Left lung (tissue), 10 donors: ENCODE measurements around the gene SUSD2. TPM values are rescaled to one million over a fixed set of nuclear protein-coding genes. Genes with fewer than 3 reads are reported as not detected.

Experiments used
- ATAC-seq: fragments of 200-7000 bp; cut with Tn5 transposase; one replicate; pipeline ENCODE4 v1.9.1; 2020; ENCODE audit warnings: moderate library complexity
- DNase-seq, 4 donors: peaks; one replicate each; pipeline ENCODE4 v3.0.0-alpha.2; 2013 to 2020
- H3K27ac ChIP-seq, 2 donors: fragments of 200-600 bp; sonication (generic) in 1 of 2; one replicate each; pipeline versions ENCODE4 v1.5.0 to v1.8.0; 2020 to 2021
- H3K27me3 ChIP-seq, 2 donors: fragments of 200-600 bp; sonication (generic) in 1 of 2; one replicate each; pipeline versions ENCODE4 v1.5.0 to v1.8.0; 2020 to 2021
- H3K36me3 ChIP-seq, 2 donors: fragments of 200-600 bp; sonication (generic) in 1 of 2; one replicate each; pipeline versions ENCODE4 v1.5.0 to v1.8.0; 2020 to 2021
- H3K4me1 ChIP-seq, 2 donors: fragments of 200-600 bp; one replicate each; pipeline ENCODE4 v1.8.0; 2021
- H3K4me3 ChIP-seq, 2 donors: fragments of 200-600 bp; sonication (generic) in 1 of 2; one replicate each; pipeline versions ENCODE4 v1.5.0 to v1.8.0; 2020 to 2021; ENCODE audit warnings: mild to moderate bottlenecking in 1 of 2
- H3K9me3 ChIP-seq, 2 donors: fragments of 200-600 bp; sonication (generic) in 1 of 2; one replicate each; pipeline versions ENCODE4 v1.5.0 to v1.8.0; 2020 to 2021
- CTCF ChIP-seq, 2 donors: fragments of 200-600 bp; sonication (generic) in 1 of 2; IDR thresholded peaks; one replicate each; pipeline versions ENCODE4 v1.5.0 to v1.8.0; 2021; ENCODE audit warnings: antibody characterized with exemption in 2 of 2
- intact Hi-C, 2 donors: fragments of 100-400 bp; cut with DNase I; formaldehyde crosslinking; loops; one replicate each; pipeline versions ENCODE4 v1.11.2 to v1.14.2; 2022
- polyA plus RNA-seq, 6 donors: library from polyadenylated mRNA; unstranded; fragments of 120-200 nt; gene quantifications; one replicate each; pipeline ENCODE4 v1.2.1, GENCODE V29; 2013; ENCODE audit not compliant: insufficient read length in 6 of 6
- total RNA-seq, 2 donors: library from RNA; stranded (reverse); fragmentation: NEBNext Ultra II Directional; extraction: Animal tissue kit (Norgen Biotek cat#: 25700); gene quantifications; one replicate each; pipeline ENCODE4 v1.2.1, GENCODE V29; 2021
- donor health status: DM: no; HTN: yes; CAD: no.
- donor health status: DM: no; HTN: no; CAD: no.

Gene SUSD2
- total and polyA plus RNA-seq, 8 donors, result 8.2 to 374 (median 17.0) TPM

DNA sequence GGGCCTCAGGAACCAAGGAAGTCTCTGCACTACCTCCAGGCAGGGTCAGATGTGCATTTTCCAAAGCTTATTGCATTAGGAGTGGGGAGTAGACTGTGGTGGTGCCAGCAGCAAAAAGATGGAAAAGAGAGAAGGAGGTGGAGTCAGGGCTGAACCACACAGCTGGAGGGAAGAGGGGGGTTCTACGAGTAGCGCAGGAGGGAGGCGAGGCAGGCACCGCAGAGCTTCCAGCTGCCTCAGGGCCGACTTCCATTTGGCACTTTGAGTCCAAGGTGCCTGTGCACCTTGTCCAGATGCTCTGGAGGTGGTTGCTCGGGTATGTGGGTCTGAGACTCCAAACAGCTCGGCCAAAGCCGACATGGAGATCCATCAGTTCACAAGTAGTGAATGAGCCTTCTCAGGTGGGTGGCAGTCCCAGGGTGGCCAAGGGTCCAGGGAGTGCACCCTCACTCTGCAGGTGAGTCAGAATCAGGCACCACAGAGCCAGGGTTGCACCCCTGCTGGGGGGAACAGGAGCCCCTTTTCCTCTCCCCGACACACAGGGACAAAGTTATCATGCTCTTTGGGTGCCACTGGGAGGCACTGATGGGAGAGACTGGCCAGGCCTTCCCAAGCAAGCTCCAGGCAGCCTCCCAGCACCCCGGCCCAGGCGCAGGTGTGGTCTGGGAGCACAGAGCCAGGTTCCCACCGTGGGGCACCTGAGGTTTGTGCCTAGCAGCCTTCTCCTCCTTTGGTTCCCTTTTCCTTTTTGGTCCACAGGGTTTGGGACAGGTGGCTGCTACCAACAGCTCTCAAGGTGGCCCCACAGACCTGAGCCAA lies 33.4 kb downstream of the SUSD2 start:
- Histone ChIP-seq H3K36me3 (peaks cover 0 to 3% of the 10 kb centered on the region in 2 donors), H3K27ac (no peak overlapping the region)
- ATAC-seq, result no peak

DNA sequence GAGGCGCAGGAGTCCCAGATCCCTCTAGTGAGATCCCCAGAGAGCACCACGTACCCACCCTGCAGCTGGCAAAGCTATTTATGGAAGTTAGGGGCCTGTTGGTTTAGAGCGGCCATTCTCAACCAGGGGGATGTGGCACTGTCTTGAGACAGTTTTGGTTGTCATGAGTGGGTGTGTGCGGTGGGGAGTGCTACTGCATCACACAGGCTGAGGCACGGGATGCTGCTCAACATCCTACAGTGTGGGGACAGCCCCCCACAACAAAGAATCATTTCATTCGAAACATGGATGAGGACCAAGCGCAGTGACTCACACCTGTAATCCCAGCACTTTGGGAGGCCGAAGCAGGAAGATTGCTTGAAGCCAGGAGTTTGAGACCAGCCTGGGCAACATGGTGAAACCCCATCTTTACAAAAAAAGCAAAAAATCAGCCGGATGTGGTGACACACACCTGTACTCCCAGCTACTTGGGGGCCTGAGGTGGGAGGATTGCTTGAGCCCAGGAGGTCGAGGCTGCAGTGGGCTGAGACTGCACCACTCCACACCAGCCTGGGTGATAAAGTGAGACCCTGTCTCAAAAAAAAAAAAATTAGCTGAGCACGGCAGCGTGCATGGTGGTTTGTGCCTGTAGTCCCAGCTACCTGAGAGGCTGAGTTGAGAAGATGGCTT lies 35.4 kb downstream of the SUSD2 start:
- no peak for TF ChIP-seq CTCF (IDR thresholded peaks at IDR 0.05)
- H3K9me3 ChIP-seq, result no peaks in the 10 kb centered on the region
- H3K4me3 ChIP-seq, result no peak overlapping the region
- DNase-seq (peak in 1 of 4 donors; percentile 17), ATAC-seq (no peak)
- H3K27ac ChIP-seq, result no peak overlapping the region
- H3K27me3 ChIP-seq, result no peaks in the 10 kb centered on the region
- peaks cover 0 to 3% of the 10 kb centered on the region in 2 donors for H3K4me1 ChIP-seq
- intact Hi-C loops, result no loop called here
- H3K36me3 ChIP-seq, result peaks cover 0 to 7% of the 10 kb centered on the region in 2 donors

More for the DNA sequence above, 33.4 kb downstream of the SUSD2 start:
- intact Hi-C loops, result no loop called here
- no peak for TF ChIP-seq CTCF (IDR thresholded peaks at IDR 0.05)
- no peaks in the 10 kb centered on the region for H3K9me3 ChIP-seq
- peak in 1 of 4 donors; percentile 48 for DNase-seq
- no peak overlapping the region for H3K4me3 ChIP-seq
- H3K27me3 ChIP-seq, result no peaks in the 10 kb centered on the region
- H3K4me1 ChIP-seq, result peaks cover 3 to 12% of the 10 kb centered on the region in 2 donors

GRCh38 chr22:24217384-24217783 lies 36.1 kb downstream of the SUSD2 start:
- Histone ChIP-seq H3K27me3 (no peaks in the 10 kb centered on the region), H3K27ac (no peak overlapping the region), H3K4me3 (no peak overlapping the region), H3K9me3 (no peaks in the 10 kb centered on the region), H3K4me1 (no peaks in the 10 kb centered on the region), H3K36me3 (peaks cover 0 to 7% of the 10 kb centered on the region in 2 donors)
- intact Hi-C loops, result no loop called here
- TF ChIP-seq CTCF (IDR thresholded peaks at IDR 0.05), result no peak
- no peak for DNase-seq
- ATAC-seq, result no peak

GRCh38 chr22:24219750-24220149 lies 38.5 kb downstream of the SUSD2 start:
- H3K27me3 ChIP-seq, result no peaks in the 10 kb centered on the region
- H3K4me3 ChIP-seq, result no peak overlapping the region
- H3K36me3 ChIP-seq, result peaks cover 0 to 10% of the 10 kb centered on the region in 2 donors
- intact Hi-C loops, result no loop called here
- DNase-seq (peak in 1 of 4 donors; percentile 52), ATAC-seq (no peak)
- H3K9me3 ChIP-seq, result peaks cover 0 to 7% of the 10 kb centered on the region in 2 donors
- no peaks in the 10 kb centered on the region for H3K4me1 ChIP-seq
- TF ChIP-seq CTCF (IDR thresholded peaks at IDR 0.05), result no peak
- no peak overlapping the region for H3K27ac ChIP-seq

- no peak for TF ChIP-seq CTCF (IDR thresholded peaks at IDR 0.05)
- Histone ChIP-seq H3K4me1 (no peaks in the 10 kb centered on the region), H3K27ac (no peak overlapping the region), H3K4me3 (no peak overlapping the region), H3K36me3 (peaks cover 0 to 24% of the 10 kb centered on the region in 2 donors), H3K27me3 (no peaks in the 10 kb centered on the region), H3K9me3 (peaks cover 0 to 12% of the 10 kb centered on the region in 2 donors)
- ATAC-seq, result no peak
- DNase-seq, result no peak
- intact Hi-C loops, result no loop called here
Measured at GRCh38 chr22:24224468-24224867, 43.2 kb downstream of the SUSD2 start.
